ENCODE data around the gene RSPH1.

DNA sequence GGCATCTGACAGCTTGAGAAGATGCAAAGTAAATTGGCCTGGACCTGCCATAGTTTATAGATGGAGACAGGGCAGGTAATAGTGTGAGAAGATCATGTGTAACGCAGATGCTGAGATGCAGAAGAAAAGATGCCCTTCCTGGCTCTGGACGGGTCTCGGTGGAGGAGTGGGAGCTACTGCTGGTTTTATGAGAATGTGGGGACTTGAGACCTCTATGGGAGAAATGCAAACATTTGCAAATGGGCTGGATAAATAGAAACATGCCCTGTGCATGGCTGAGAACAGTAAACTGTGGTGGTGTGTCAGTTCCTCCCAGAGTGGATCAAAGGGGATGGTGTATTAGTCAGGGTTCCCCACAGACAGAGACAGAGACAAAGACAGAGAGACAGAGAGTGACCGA lies 70.4 kb downstream of the RSPH1 start:
- TF ChIP-seq POLR2AphosphoS5 (IDR thresholded peaks at IDR 0.05; ENCODE audit: borderline replicate concordance, low read depth, low read length) (no peak), EZH2 (IDR thresholded peaks at IDR 0.05) (no peak)
